HG02884 (cell line): ENCODE measurements around the gene ZSCAN25.
"Not testable (repeated sequence)": the region's sequence is repeated elsewhere in the genome, so short reads cannot be mapped to it uniquely, and the experiment has no call there.

Experiments
- ATAC-seq: cut with Tn5 transposase; IDR thresholded peaks from one replicate; pipeline ENCODE4 v1.9.1; 2021; ENCODE audit warnings: mild to moderate bottlenecking, moderate library complexity; ENCODE audit not compliant: unreplicated experiment

ZSCAN25 gene

GRCh38 chr7:99644431-99644830, 27.7 kb downstream of the ZSCAN25 start:
- no peak for ATAC-seq

GRCh38 chr7:99645590-99645989, 28.8 kb downstream of the ZSCAN25 start:
- ATAC-seq = no peak

GRCh38 chr7:99648843-99649242, 32.1 kb downstream of the ZSCAN25 start:
- no peak for ATAC-seq

- no peak for ATAC-seq
Observed at GRCh38 chr7:99651290-99651689, 34.5 kb downstream of the ZSCAN25 start.

- no peak for ATAC-seq
Observed at GRCh38 chr7:99652671-99653070, 35.9 kb downstream of the ZSCAN25 start.

GRCh38 chr7:99653269-99653668, 36.5 kb downstream of the ZSCAN25 start:
- not testable (repeated sequence) for ATAC-seq

- no peak for ATAC-seq
Observed at GRCh38 chr7:99653754-99654153, 37.0 kb downstream of the ZSCAN25 start.

- ATAC-seq = not testable (repeated sequence)
Observed at GRCh38 chr7:99654626-99655025, 37.9 kb downstream of the ZSCAN25 start.

GRCh38 chr7:99657879-99658278, 41.1 kb downstream of the ZSCAN25 start:
- ATAC-seq = not testable (repeated sequence)

- ATAC-seq = no peak
Observed at GRCh38 chr7:99665312-99666012, 48.7 kb downstream of the ZSCAN25 start.

GRCh38 chr7:99666013-99666395, 49.3 kb downstream of the ZSCAN25 start:
- no peak for ATAC-seq

GRCh38 chr7:99667179-99667578, 50.4 kb downstream of the ZSCAN25 start:
- ATAC-seq = no peak

- ATAC-seq = no peak
Observed at GRCh38 chr7:99668541-99668940, 51.8 kb downstream of the ZSCAN25 start.

GRCh38 chr7:99669782-99670181, 53.0 kb downstream of the ZSCAN25 start:
- ATAC-seq = no peak

GRCh38 chr7:99672573-99672972, 55.8 kb downstream of the ZSCAN25 start:
- no peak for ATAC-seq

GRCh38 chr7:99674995-99675742, 58.4 kb downstream of the ZSCAN25 start:
- no peak for ATAC-seq

GRCh38 chr7:99677013-99677647, 60.4 kb downstream of the ZSCAN25 start:
- ATAC-seq = no peak

- no peak for ATAC-seq
Observed at GRCh38 chr7:99677648-99678045, 60.9 kb downstream of the ZSCAN25 start.

GRCh38 chr7:99679032-99679399, 62.3 kb downstream of the ZSCAN25 start:
- no peak for ATAC-seq

- no peak for ATAC-seq
Observed at GRCh38 chr7:99679400-99680191, 62.9 kb downstream of the ZSCAN25 start, which contains the start of gene CYP3A5. CYP3A5 (minus strand) TSS chr7:99679996; CDS start chr7:99679896, 100 bp downstream.
